Activated CD4-positive, alpha-beta T cell treated with anti-CD3 and anti-CD28 coated beads, Interleukin-2, amount 10 ng/mL, durations not matched to agents 24 days and 14 days (primary cell): ENCODE measurements around the gene IPO9. TPM values are rescaled to one million over a fixed set of nuclear protein-coding genes. Genes with fewer than 3 reads are reported as not detected.
"Not testable (repeated sequence)": the region's sequence is repeated elsewhere in the genome, so short reads cannot be mapped to it uniquely, and the experiment has no call there.

Experiments
- DNase-seq: peaks from one replicate; pipeline ENCODE4 v3.0.0; 2022
- H3K27ac Mint-ChIP-seq: one replicate; pipeline ENCODE4 v1.8.0; 2022; ENCODE audit warnings: mild to moderate bottlenecking, mixed read lengths
- H3K27me3 Mint-ChIP-seq: one replicate; pipeline ENCODE4 v1.8.0; 2022; ENCODE audit warnings: mixed read lengths
- H3K36me3 Mint-ChIP-seq: one replicate; pipeline ENCODE4 v1.8.0; 2022; ENCODE audit warnings: low read depth, mild to moderate bottlenecking, mixed read lengths
- H3K4me1 Mint-ChIP-seq: one replicate; pipeline ENCODE4 v1.8.0; 2021; ENCODE audit warnings: mixed read lengths
- H3K4me3 Mint-ChIP-seq: one replicate; pipeline ENCODE4 v1.8.0; 2022; ENCODE audit warnings: mild to moderate bottlenecking, moderate library complexity, mixed read lengths
- H3K9me3 Mint-ChIP-seq: one replicate; pipeline ENCODE4 v1.8.0; 2021; ENCODE audit warnings: mixed read lengths
- intact Hi-C: fragments of 100-400 bp; cut with micrococcal nuclease; formaldehyde crosslinking; loops from one replicate; pipeline ENCODE4 v1.15.1; 2023
- total RNA-seq: library from RNA; stranded (reverse); gene quantifications from 2 replicates; pipeline ENCODE4 v1.2.3, GENCODE V29; 2022

IPO9 gene
- total RNA-seq, 1 donor from 2014 or later: 66.3 TPM

DNA sequence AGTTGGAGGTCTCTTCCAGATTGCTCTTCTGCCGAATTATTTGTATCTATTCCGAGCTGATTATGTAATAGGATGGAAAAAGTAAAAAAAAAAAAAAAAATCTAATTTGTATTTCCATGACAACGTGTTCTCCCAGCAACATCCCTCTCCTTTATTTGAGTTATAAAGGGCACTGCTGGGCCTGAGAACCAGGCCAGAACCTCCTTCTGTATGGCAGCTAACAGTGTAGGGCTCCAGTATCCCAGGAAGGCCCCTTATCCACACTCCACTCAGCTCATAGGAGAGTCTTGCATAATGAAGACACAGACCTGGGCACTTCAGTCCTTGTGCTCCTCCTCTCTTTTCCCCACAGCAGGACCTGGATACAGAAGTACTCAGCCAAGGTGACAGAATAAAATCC is 3.7 kb upstream of the IPO9 start:
- H3K27me3 Mint-ChIP-seq: peaks cover 2% of the 10 kb centered on the region
- H3K4me1 Mint-ChIP-seq: peaks cover 12% of the 10 kb centered on the region
- no peaks in the 10 kb centered on the region for H3K9me3 Mint-ChIP-seq
- no peak for DNase-seq
- H3K36me3 Mint-ChIP-seq: peaks cover 2% of the 10 kb centered on the region
- H3K4me3 Mint-ChIP-seq: no peak overlapping the region
- H3K27ac Mint-ChIP-seq: no peak overlapping the region
- intact Hi-C loops: no loop called here

- Mint-ChIP-seq H3K4me3 (no peak overlapping the region), H3K36me3 (peaks cover 17% of the 10 kb centered on the region), H3K27ac (no peak overlapping the region), H3K27me3 (peaks cover 2% of the 10 kb centered on the region), H3K4me1 (peaks cover 28% of the 10 kb centered on the region), H3K9me3 (no peaks in the 10 kb centered on the region)
- no peak for DNase-seq
- intact Hi-C loops: no loop called here
Measured at GRCh38 chr1:201826830-201827229, 2.1 kb upstream of the IPO9 start.

DNA sequence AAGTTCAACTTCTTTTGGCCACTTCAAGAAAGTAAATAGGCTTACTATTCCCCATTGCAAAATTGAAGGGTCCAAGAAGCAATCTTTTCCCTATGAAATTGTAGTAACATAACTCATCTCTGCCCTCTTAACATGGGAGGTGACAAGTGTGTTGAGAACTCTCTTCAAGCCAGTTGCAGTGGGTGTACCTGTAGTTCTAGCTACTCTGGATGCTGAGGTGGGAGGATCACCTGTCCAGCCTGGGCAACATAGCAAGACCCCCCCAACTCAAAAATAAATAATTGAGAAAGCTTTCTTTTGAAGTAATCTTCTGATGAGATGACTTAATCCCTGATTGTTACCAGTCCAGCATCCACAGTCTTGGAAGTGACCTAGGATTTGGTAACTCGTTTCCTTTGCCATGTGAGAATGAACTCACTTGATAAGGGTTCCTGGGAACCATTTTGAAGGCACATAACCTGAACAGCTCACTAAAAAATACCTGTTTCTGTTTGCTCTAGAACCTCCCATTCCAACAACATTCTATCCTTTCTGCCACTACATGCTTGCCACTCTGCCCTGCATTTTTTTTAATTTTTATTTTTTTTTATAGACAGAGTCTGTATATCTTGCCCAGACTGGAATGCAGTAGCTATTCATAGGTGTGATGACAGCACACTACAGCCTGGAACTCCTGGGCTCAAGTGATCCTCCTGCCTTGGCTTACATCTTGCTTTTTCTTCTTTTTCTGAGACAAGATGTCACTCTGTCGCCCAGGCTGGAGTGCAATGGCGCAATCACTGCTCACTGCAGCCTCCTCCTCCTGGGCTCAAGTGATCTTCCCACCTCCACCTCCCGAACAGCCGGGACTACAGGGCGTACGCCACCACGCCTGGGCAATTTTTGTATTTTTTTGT is 1.4 kb upstream of the IPO9 start:
- H3K27ac Mint-ChIP-seq: no peak overlapping the region

GRCh38 chr1:201828217-201828819 is 639 bp upstream of the IPO9 start:
- intact Hi-C loops: loop anchor here (2.0 kb wide), 1 partner anchor 322 kb away; the partner anchor contains the start of gene CSRP1
- H3K4me3 Mint-ChIP-seq: peak overlapping the region; percentile 94
- peaks cover 20% of the 10 kb centered on the region for H3K36me3 Mint-ChIP-seq
- DNase-seq: no peak
- peaks cover 32% of the 10 kb centered on the region for H3K4me1 Mint-ChIP-seq
- no peaks in the 10 kb centered on the region for H3K9me3 Mint-ChIP-seq
- peaks cover 2% of the 10 kb centered on the region for H3K27me3 Mint-ChIP-seq
- peak overlapping the region; percentile 21 for H3K27ac Mint-ChIP-seq

More for the DNA sequence above, 1.4 kb upstream of the IPO9 start:
- peaks cover 18% of the 10 kb centered on the region for H3K36me3 Mint-ChIP-seq
- peaks cover 30% of the 10 kb centered on the region for H3K4me1 Mint-ChIP-seq
- no peak overlapping the region for H3K4me3 Mint-ChIP-seq
- no peak for DNase-seq
- intact Hi-C loops: loop anchor here (2.0 kb wide), 1 partner anchor 321 kb away; the partner anchor contains the start of gene CSRP1
- no peaks in the 10 kb centered on the region for H3K9me3 Mint-ChIP-seq
- peaks cover 2% of the 10 kb centered on the region for H3K27me3 Mint-ChIP-seq

DNA sequence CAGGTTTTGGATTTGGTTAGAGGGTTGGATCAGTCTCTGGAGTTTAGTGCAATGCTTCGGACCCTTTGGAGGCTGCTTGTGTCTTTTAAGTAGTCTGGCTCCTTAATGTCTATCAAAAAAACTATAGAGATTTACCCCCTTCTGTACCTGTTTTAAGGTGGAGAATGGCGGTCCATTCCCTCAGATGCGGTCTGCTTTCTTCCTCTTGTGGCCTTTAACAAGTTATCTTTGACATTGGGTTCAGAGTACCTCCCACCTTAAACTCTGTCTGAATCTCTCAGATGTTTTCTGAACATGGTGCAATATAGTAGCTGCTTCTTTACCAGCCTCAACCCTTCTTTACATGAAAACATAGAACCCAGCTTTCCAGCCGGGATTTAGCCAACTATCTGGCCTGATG is 2.4 kb downstream of the IPO9 start:
- no peaks in the 10 kb centered on the region for H3K9me3 Mint-ChIP-seq
- peaks cover 36% of the 10 kb centered on the region for H3K4me1 Mint-ChIP-seq
- no peak for DNase-seq
- peak overlapping the region; percentile 94 for H3K4me3 Mint-ChIP-seq
- peaks cover 29% of the 10 kb centered on the region for H3K36me3 Mint-ChIP-seq
- H3K27ac Mint-ChIP-seq: peak overlapping the region; percentile 16
- H3K27me3 Mint-ChIP-seq: no peaks in the 10 kb centered on the region
- intact Hi-C loops: no loop called here

DNA sequence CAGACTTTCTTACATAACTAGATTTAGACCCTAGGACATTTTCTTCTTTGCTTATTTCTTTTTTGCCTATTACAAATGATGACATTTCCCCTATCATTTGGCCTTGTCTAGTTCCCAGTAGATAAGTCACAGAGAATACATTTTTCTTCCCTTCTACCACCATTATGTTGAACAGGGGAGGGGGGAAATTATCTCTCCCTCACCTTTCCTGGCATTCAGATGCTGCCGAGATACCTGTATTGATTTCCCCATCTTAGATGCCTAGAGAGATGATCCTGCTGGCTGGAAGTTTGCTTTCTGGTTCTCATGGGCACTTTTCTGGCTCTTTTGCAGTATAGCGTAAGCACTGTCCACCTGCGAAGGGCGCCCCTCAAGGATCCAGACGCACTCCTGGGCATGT is 5.7 kb downstream of the IPO9 start:
- Mint-ChIP-seq H3K4me3 (no peak overlapping the region), H3K27me3 (no peaks in the 10 kb centered on the region), H3K36me3 (peaks cover 32% of the 10 kb centered on the region), H3K4me1 (peaks cover 30% of the 10 kb centered on the region), H3K9me3 (no peaks in the 10 kb centered on the region), H3K27ac (no peak overlapping the region)
- intact Hi-C loops: no loop called here
- no peak for DNase-seq

DNA sequence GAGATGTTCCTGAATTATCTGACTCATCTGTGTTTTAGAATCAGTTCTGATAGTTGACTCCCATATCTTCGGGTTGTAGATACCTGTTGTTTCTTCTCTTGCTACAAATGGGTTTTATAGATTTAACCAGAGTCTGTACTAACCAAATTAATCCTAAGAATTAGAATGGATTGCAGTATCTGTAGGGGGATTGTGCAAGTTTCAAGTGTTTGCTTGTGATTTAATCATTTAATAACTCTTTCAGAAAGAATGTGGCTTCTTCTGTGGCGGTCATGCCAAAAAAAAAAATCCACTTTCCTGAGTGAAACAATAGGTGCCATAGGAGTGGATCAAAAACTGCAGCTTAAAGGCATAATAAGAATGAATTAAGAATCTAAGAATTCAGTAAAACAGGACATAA is 9.4 kb downstream of the IPO9 start:
- peaks cover 16% of the 10 kb centered on the region for H3K36me3 Mint-ChIP-seq
- intact Hi-C loops: no loop called here
- H3K4me1 Mint-ChIP-seq: peaks cover 16% of the 10 kb centered on the region
- H3K27ac Mint-ChIP-seq: no peak overlapping the region
- no peak overlapping the region for H3K4me3 Mint-ChIP-seq
- no peak for DNase-seq
- no peaks in the 10 kb centered on the region for H3K9me3 Mint-ChIP-seq
- H3K27me3 Mint-ChIP-seq: no peaks in the 10 kb centered on the region

- H3K9me3 Mint-ChIP-seq, intact Hi-C loops, DNase-seq, H3K27ac Mint-ChIP-seq, H3K27me3 Mint-ChIP-seq, H3K4me3 Mint-ChIP-seq: not testable (repeated sequence)
- Mint-ChIP-seq H3K4me1 (peaks cover 15% of the 10 kb centered on the region), H3K36me3 (peaks cover 16% of the 10 kb centered on the region)
Measured at GRCh38 chr1:201839089-201839488, 10.1 kb downstream of the IPO9 start.

GRCh38 chr1:201840055-201840454 is 11.1 kb downstream of the IPO9 start:
- intact Hi-C loops: no loop called here
- H3K27me3 Mint-ChIP-seq: no peaks in the 10 kb centered on the region
- DNase-seq: no peak
- no peaks in the 10 kb centered on the region for H3K9me3 Mint-ChIP-seq
- no peak overlapping the region for H3K27ac Mint-ChIP-seq
- H3K4me1 Mint-ChIP-seq: peaks cover 13% of the 10 kb centered on the region
- no peak overlapping the region for H3K4me3 Mint-ChIP-seq
- H3K36me3 Mint-ChIP-seq: peaks cover 13% of the 10 kb centered on the region

GRCh38 chr1:201840490-201840889 is 11.5 kb downstream of the IPO9 start:
- Mint-ChIP-seq H3K27me3 (no peaks in the 10 kb centered on the region), H3K27ac (no peak overlapping the region)
- intact Hi-C loops: no loop called here

DNA sequence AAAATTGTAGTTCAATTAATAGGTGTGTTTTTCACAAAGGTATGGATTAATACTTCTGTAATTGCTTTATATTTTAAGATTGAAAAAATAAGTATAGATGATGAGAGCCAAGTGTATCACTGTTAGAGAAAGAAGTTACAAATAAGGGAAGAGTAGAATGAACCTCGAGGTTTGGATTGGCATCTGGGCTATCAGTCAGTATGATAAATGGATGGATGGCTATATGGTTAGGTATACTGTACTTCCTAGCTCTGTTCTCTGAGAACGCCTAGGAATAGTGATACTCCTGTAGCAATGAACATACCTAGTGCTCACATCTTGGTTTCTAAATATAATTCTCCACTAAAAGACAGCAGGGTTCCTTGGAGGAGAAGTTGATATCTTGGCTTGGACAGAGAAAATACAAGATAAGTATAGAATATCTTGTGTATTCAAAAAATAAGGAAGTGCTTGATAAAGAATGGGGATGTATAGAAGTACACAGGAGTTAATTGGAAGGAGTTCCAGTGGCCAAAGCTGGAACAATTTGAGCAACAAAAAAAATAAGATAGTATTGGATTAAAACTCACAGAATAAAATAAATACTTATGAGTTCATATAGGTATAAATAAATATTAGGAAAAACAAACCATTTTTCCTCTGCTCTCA is 12.4 kb downstream of the IPO9 start:
- Mint-ChIP-seq H3K4me3 (no peak overlapping the region), H3K9me3 (no peaks in the 10 kb centered on the region), H3K27ac (no peak overlapping the region), H3K4me1 (peaks cover 16% of the 10 kb centered on the region), H3K27me3 (no peaks in the 10 kb centered on the region), H3K36me3 (peaks cover 7% of the 10 kb centered on the region)
- no peak for DNase-seq
- intact Hi-C loops: no loop called here

More at GRCh38 chr1:201840490-201840889, 11.5 kb downstream of the IPO9 start:
- H3K4me1 Mint-ChIP-seq: peaks cover 13% of the 10 kb centered on the region
- no peak overlapping the region for H3K4me3 Mint-ChIP-seq
- peaks cover 9% of the 10 kb centered on the region for H3K36me3 Mint-ChIP-seq
- H3K9me3 Mint-ChIP-seq: no peaks in the 10 kb centered on the region
- no peak for DNase-seq

DNA sequence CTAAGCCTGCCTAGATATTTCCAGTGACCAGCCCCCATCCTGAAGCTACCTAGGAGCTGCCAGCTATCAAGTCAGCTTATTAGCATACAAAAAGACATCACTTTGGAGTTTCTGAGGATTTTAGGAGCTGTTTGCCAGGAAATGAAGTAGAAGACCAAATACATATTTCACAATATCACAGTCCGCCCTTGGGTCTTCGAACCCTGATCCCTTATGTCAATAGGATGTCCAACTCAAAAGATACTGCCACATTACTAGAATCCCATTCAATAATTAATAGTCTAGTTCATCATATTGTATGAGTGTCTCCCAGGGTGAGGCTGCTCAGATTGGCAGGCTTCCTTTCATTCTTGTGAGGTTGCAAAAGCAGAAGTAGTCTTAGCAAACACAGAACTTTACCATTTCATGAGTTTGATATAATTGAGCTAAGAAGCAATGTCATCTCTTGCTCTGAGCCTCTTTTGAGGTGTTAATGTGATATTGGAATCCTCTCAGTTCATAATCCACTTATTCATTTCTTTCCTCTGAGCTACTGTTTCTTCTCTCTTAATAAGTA is 13.6 kb downstream of the IPO9 start:
- H3K4me3 Mint-ChIP-seq: no peak overlapping the region

GRCh38 chr1:201845331-201846083 is 16.6 kb downstream of the IPO9 start:
- Mint-ChIP-seq H3K36me3 (peaks cover 19% of the 10 kb centered on the region), H3K9me3 (no peaks in the 10 kb centered on the region), H3K27me3 (no peaks in the 10 kb centered on the region), H3K4me1 (peaks cover 15% of the 10 kb centered on the region), H3K4me3 (no peak overlapping the region), H3K27ac (no peak overlapping the region)
- DNase-seq: no peak
- intact Hi-C loops: no loop called here

More for the DNA sequence above, 13.6 kb downstream of the IPO9 start:
- Mint-ChIP-seq H3K9me3 (no peaks in the 10 kb centered on the region), H3K36me3 (peaks cover 9% of the 10 kb centered on the region), H3K27ac (no peak overlapping the region), H3K4me1 (peaks cover 18% of the 10 kb centered on the region), H3K27me3 (no peaks in the 10 kb centered on the region)
- no peak for DNase-seq
- intact Hi-C loops: no loop called here
